ENCODE measurements around the gene KCTD18. TPM values are rescaled to one million over a fixed set of nuclear protein-coding genes. Genes with fewer than 3 reads are reported as not detected.

The KCTD18 gene
- total RNA-seq, 1 experiment from 2014 or later: 14.7 TPM

DNA sequence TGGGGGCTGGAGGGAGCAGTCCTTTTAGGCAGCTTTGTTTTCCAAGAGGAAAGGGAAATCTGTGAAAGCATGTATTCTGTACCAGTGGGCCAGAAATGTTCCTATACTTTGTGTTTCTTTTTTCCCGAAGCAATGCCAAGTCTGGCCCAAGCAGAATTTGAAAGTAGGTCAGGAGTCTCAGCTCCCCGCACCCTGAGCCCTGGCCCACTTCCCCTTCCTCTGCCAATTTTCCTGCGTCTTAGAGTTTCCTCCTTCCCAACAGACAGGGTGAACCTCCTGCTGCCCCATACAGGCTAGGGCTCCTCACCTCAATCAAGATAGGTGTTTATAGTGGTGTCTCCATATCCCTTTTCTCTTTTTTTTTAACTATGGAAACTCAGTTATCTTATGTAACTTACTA, 65.3 kb downstream of the KCTD18 start:
- Histone ChIP-seq H3K4me3 (ENCODE audit: low read depth in 2 of 2, low read length in 2 of 2) (no peak overlapping the region), H3K9me3 (ENCODE audit: control insufficient read depth, insufficient read depth, low read depth, low read length) (no peaks in the 10 kb centered on the region), H3K4me1 (ENCODE audit: control insufficient read depth, insufficient read depth, low read length) (no peaks in the 10 kb centered on the region), H3K27ac (ENCODE audit: low read length) (no peak overlapping the region), H3K36me3 (ENCODE audit: control insufficient read depth, insufficient read depth, low read length) (peaks cover 36% of the 10 kb centered on the region), H3K27me3 (ENCODE audit: control insufficient read depth, insufficient read depth, low read length) (no peaks in the 10 kb centered on the region)
- intact Hi-C loops (cut with micrococcal nuclease; ENCODE audit: unreplicated experiment): no loop called here
- CTCF ChIA-PET: no interaction called here
- no peak for ATAC-seq
- POLR2A ChIA-PET: no interaction called here
- no peak for DNase-seq (ENCODE audit: low read depth, low spot score)
- in situ Hi-C loops (cut with HindIII; ENCODE audit: low pct_unique_long_range_greater_than_20kb, low sequenced_read_pairs): no loop called here
- no TSS peak for BruUV-seq (replicated peaks)
- TF ChIP-seq, protein P1, sequence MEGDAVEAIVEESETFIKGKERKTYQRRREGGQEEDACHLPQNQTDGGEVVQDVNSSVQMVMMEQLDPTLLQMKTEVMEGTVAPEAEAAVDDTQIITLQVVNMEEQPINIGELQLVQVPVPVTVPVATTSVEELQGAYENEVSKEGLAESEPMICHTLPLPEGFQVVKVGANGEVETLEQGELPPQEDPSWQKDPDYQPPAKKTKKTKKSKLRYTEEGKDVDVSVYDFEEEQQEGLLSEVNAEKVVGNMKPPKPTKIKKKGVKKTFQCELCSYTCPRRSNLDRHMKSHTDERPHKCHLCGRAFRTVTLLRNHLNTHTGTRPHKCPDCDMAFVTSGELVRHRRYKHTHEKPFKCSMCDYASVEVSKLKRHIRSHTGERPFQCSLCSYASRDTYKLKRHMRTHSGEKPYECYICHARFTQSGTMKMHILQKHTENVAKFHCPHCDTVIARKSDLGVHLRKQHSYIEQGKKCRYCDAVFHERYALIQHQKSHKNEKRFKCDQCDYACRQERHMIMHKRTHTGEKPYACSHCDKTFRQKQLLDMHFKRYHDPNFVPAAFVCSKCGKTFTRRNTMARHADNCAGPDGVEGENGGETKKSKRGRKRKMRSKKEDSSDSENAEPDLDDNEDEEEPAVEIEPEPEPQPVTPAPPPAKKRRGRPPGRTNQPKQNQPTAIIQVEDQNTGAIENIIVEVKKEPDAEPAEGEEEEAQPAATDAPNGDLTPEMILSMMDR (IDR thresholded peaks at IDR 0.05): no peak
- no peak for TF ChIP-seq TCF7L2 (IDR thresholded peaks at IDR 0.05; ENCODE audit: low read depth, low read length)
- TF ChIP-seq, protein P2, sequence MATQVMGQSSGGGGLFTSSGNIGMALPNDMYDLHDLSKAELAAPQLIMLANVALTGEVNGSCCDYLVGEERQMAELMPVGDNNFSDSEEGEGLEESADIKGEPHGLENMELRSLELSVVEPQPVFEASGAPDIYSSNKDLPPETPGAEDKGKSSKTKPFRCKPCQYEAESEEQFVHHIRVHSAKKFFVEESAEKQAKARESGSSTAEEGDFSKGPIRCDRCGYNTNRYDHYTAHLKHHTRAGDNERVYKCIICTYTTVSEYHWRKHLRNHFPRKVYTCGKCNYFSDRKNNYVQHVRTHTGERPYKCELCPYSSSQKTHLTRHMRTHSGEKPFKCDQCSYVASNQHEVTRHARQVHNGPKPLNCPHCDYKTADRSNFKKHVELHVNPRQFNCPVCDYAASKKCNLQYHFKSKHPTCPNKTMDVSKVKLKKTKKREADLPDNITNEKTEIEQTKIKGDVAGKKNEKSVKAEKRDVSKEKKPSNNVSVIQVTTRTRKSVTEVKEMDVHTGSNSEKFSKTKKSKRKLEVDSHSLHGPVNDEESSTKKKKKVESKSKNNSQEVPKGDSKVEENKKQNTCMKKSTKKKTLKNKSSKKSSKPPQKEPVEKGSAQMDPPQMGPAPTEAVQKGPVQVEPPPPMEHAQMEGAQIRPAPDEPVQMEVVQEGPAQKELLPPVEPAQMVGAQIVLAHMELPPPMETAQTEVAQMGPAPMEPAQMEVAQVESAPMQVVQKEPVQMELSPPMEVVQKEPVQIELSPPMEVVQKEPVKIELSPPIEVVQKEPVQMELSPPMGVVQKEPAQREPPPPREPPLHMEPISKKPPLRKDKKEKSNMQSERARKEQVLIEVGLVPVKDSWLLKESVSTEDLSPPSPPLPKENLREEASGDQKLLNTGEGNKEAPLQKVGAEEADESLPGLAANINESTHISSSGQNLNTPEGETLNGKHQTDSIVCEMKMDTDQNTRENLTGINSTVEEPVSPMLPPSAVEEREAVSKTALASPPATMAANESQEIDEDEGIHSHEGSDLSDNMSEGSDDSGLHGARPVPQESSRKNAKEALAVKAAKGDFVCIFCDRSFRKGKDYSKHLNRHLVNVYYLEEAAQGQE (IDR thresholded peaks at IDR 0.05; ENCODE audit: insufficient read depth in 1 of 2, low read depth in 2 of 2, low read length in 1 of 2): no peak
- TF ChIP-seq SIN3A (IDR thresholded peaks at IDR 0.05; ENCODE audit: borderline replicate concordance, insufficient read depth, low read depth, low read length): no peak
- TF ChIP-seq POLR2AphosphoS5 (IDR thresholded peaks at IDR 0.05; ENCODE audit: low read depth, low read length): no peak

- H3K36me3 ChIP-seq (ENCODE audit: control insufficient read depth, insufficient read depth, low read length): peaks cover 36% of the 10 kb centered on the region
- H3K27me3 ChIP-seq (ENCODE audit: control insufficient read depth, insufficient read depth, low read length): no peaks in the 10 kb centered on the region
- TF ChIP-seq TCF7L2 (IDR thresholded peaks at IDR 0.05; ENCODE audit: low read depth, low read length) (no peak), POLR2AphosphoS5 (IDR thresholded peaks at IDR 0.05; ENCODE audit: low read depth, low read length) (no peak), SIN3A (IDR thresholded peaks at IDR 0.05; ENCODE audit: borderline replicate concordance, insufficient read depth, low read depth, low read length) (no peak)
- TF ChIP-seq, protein P1 (IDR thresholded peaks at IDR 0.05): no peak
- TF ChIP-seq, protein P2 (IDR thresholded peaks at IDR 0.05; ENCODE audit: insufficient read depth in 1 of 2, low read depth in 2 of 2, low read length in 1 of 2): no peak
- no peaks in the 10 kb centered on the region for H3K9me3 ChIP-seq (ENCODE audit: control insufficient read depth, insufficient read depth, low read depth, low read length)
- intact Hi-C loops (cut with micrococcal nuclease; ENCODE audit: unreplicated experiment) (no loop called here), in situ Hi-C loops (cut with HindIII; ENCODE audit: low pct_unique_long_range_greater_than_20kb, low sequenced_read_pairs) (no loop called here)
- POLR2A ChIA-PET: no interaction called here
- CTCF ChIA-PET: no interaction called here
- no peak overlapping the region for H3K4me3 ChIP-seq (ENCODE audit: low read depth in 2 of 2, low read length in 2 of 2)
- H3K27ac ChIP-seq (ENCODE audit: low read length): no peak overlapping the region
- no peak for DNase-seq (ENCODE audit: low read depth, low spot score)
- peaks cover 4% of the 10 kb centered on the region; the same call in 1 of the 2 replicates for H3K4me1 ChIP-seq (ENCODE audit: control insufficient read depth, insufficient read depth, low read length)
- no TSS peak for BruUV-seq (replicated peaks)
- no peak for ATAC-seq
Observed at GRCh38 chr2:200443916-200444315, 66.0 kb downstream of the KCTD18 start.

All from Panc1 (cell line).